SK-MEL-5 (cell line): ENCODE results near the gene LRRIQ3. TPM values are rescaled to one million over a fixed set of nuclear protein-coding genes. Genes with fewer than 3 reads are reported as not detected.

Experiments used
- DNase-seq: peaks from one replicate; pipeline ENCODE4 v3.0.0-alpha.2; 2016; ENCODE audit warnings: low read depth, low spot score
- in situ Hi-C: cut with HindIII; loops from 2 replicates; pipeline ENCODE4 v1.10.0; 2016; ENCODE audit warnings: low sequenced_read_pairs, high pct_unique_total_duplicates, low pct_unique_long_range_greater_than_20kb
- total RNA-seq: library from RNA; depleted of rRNA; stranded (reverse); fragments of >200 nt; shearing (Covaris generic); gene quantifications from 2 replicates; pipeline ENCODE4 v1.2.3, GENCODE V29; 2014; rRNA removed

LRRIQ3 gene
- total RNA-seq, 1 experiment from 2014 or later: 0.55 TPM

DNA sequence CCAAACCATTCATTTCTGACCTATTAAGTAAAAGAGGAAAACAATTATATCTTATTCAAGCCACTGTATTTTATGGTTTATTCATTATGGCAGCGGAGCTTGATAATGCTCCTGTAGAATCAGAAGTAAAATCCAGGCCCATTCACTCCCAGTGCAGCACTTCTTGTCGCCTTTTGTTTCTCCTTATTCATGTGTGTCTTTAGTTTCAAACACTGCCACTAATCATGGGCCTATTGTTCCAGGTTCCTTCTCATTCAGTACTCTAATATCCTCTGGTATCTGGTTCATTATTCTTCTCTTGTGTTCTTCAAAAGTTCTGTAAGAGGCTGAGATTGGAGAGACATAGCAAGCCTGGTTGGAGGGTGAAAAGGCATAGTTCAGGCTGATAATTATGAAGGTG lies 218.3 kb downstream of the LRRIQ3 start:
- in situ Hi-C loops: no loop called here

GRCh38 chr1:73978964-73979363 lies 219.0 kb downstream of the LRRIQ3 start:
- in situ Hi-C loops: no loop called here

More for the DNA sequence above, 218.3 kb downstream of the LRRIQ3 start:
- no peak for DNase-seq

More at GRCh38 chr1:73978964-73979363, 219.0 kb downstream of the LRRIQ3 start:
- DNase-seq: no peak

Other genes with a start within 250 kb of the LRRIQ3 start
- gene FPGT, start 66 bp upstream of the LRRIQ3 start, total RNA-seq: 26.1 and 26.9 TPM in 2 replicates
- gene TNNI3K, start 37.2 kb upstream of the LRRIQ3 start, total RNA-seq: 0.64 and 1.4 TPM in 2 replicates